ENCODE results near the gene BEGAIN.

The BEGAIN gene

GRCh38 chr14:100557658-100558057, 29.6 kb downstream of the BEGAIN start:
- Histone ChIP-seq H3K4me1 (ENCODE audit: control insufficient read depth, low read depth, low read length) (peaks cover 18% of the 10 kb centered on the region), H3K27me3 (ENCODE audit: control insufficient read depth, insufficient read depth, low read length) (peaks cover 23% of the 10 kb centered on the region), H3K4me3 (ENCODE audit: low read length) (no peak overlapping the region), H3K27ac (ENCODE audit: low read length) (no peak overlapping the region), H3K9me3 (ENCODE audit: control insufficient read depth, low read depth, low read length) (no peaks in the 10 kb centered on the region), H3K9ac (ENCODE audit: low read length) (no peak overlapping the region), H3K36me3 (ENCODE audit: control insufficient read depth, low read depth, low read length) (no peaks in the 10 kb centered on the region)

GRCh38 chr14:100556936-100557505, 30.2 kb downstream of the BEGAIN start:
- no peaks in the 10 kb centered on the region for H3K9me3 ChIP-seq (ENCODE audit: control insufficient read depth, low read depth, low read length)
- H3K9ac ChIP-seq (ENCODE audit: low read length), result no peak overlapping the region
- peaks cover 18% of the 10 kb centered on the region for H3K4me1 ChIP-seq (ENCODE audit: control insufficient read depth, low read depth, low read length)
- H3K27me3 ChIP-seq (ENCODE audit: control insufficient read depth, insufficient read depth, low read length), result peaks cover 23% of the 10 kb centered on the region
- H3K27ac ChIP-seq (ENCODE audit: low read length), result no peak overlapping the region
- no peak overlapping the region for H3K4me3 ChIP-seq (ENCODE audit: low read length)
- H3K36me3 ChIP-seq (ENCODE audit: control insufficient read depth, low read depth, low read length), result no peaks in the 10 kb centered on the region

DNA sequence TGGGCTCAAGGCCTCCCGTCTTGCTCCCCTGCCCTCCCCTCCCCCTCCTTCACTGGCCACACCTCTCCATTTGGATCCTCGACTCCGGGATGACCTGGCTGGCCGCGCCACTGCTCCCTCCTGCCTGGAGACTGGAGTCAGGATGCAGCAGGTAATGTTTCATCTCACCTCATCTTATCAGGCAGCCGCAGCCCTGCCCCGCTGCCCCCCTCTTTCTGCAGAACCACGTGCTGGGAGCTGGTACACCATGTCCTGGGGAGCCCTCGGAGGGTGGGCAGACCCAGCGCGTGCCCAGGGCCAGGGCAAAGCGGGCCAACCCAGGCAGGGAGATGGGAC, 31.1 kb downstream of the BEGAIN start:
- H3K27ac ChIP-seq (ENCODE audit: low read length), result no peak overlapping the region
- no peaks in the 10 kb centered on the region for H3K36me3 ChIP-seq (ENCODE audit: control insufficient read depth, low read depth, low read length)
- peaks cover 23% of the 10 kb centered on the region for H3K27me3 ChIP-seq (ENCODE audit: control insufficient read depth, insufficient read depth, low read length)
- no peak overlapping the region for H3K9ac ChIP-seq (ENCODE audit: low read length)
- peaks cover 18% of the 10 kb centered on the region for H3K4me1 ChIP-seq (ENCODE audit: control insufficient read depth, low read depth, low read length)
- H3K4me3 ChIP-seq (ENCODE audit: low read length), result no peak overlapping the region
- no peaks in the 10 kb centered on the region for H3K9me3 ChIP-seq (ENCODE audit: control insufficient read depth, low read depth, low read length)

DNA sequence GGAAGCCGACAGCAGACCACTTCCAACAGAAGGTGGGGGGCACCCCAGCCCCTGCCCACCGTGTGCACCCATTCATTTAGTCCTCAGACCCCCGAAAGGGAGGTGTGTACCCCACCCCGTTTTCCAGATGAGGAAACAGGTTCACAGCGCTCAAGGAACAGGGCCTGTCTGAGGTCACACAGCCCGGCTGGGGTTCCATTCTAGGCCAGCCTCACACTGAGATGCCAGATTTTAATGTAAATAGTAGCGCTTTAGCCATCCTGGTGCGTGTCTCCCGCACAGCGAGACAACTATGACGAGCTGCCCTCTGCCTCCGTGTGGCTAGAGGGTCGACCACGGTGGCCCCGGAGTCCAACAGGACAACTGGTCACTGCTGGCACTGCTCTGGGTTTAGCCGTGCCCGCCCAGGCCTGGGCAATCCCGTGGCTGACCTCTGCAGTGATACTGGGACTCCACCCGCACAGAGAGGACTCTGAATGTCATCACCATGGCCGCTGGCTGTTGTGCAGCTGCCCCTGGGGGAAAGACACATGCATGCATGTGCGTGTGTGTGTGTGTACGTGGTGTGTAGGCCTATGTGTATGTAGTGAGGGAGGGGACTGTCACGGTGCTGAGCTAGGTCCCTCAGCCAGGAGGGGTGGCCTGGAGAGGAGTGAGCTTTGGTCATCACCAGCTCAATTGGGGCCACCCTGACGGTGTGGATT, 31.6 kb downstream of the BEGAIN start:
- Histone ChIP-seq H3K27me3 (ENCODE audit: control insufficient read depth, insufficient read depth, low read length) (peaks cover 23% of the 10 kb centered on the region), H3K36me3 (ENCODE audit: control insufficient read depth, low read depth, low read length) (no peaks in the 10 kb centered on the region), H3K9ac (ENCODE audit: low read length) (no peak overlapping the region), H3K9me3 (ENCODE audit: control insufficient read depth, low read depth, low read length) (no peaks in the 10 kb centered on the region), H3K4me1 (ENCODE audit: control insufficient read depth, low read depth, low read length) (peaks cover 18% of the 10 kb centered on the region), H3K4me3 (ENCODE audit: low read length) (no peak overlapping the region), H3K27ac (ENCODE audit: low read length) (no peak overlapping the region)

DNA sequence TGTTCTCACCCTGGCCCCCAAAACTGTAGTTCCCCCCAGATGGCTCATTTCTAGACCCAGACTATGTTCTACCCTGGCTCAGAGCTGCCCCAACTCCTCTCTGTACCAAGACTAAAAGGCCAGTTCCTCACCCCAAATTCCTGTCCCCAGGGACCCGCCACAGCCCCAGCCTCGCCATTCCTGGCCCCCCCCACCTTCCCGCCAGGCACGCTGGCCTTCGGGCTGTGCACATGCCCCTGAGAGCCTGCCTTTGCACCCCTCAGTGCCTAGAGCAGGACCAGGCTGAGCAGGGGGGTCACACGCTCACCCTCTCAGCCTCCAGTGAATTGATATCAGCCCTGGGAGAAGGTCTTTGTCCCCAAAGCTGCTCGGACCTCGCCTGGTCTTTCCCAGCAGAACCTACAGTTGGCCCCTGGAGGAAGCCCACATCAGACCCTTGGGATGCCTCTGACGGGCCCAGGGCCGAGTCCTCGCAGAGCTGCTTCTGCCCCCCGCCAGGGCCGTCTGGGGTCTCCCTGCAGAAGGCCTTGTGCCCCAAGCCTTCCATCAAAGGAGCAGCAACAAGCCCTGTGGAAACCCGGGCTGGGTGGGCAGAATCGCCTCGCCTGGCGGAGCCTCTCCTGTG, 32.4 kb downstream of the BEGAIN start:
- no peak overlapping the region for H3K27ac ChIP-seq (ENCODE audit: low read length)
- H3K9me3 ChIP-seq (ENCODE audit: control insufficient read depth, low read depth, low read length), result no peaks in the 10 kb centered on the region
- H3K4me3 ChIP-seq (ENCODE audit: low read length), result no peak overlapping the region
- no peaks in the 10 kb centered on the region for H3K36me3 ChIP-seq (ENCODE audit: control insufficient read depth, low read depth, low read length)
- H3K4me1 ChIP-seq (ENCODE audit: control insufficient read depth, low read depth, low read length), result peaks cover 18% of the 10 kb centered on the region
- H3K9ac ChIP-seq (ENCODE audit: low read length), result no peak overlapping the region
- peaks cover 23% of the 10 kb centered on the region for H3K27me3 ChIP-seq (ENCODE audit: control insufficient read depth, insufficient read depth, low read length)

- H3K27ac ChIP-seq (ENCODE audit: low read length), result no peak overlapping the region
- no peak overlapping the region for H3K4me3 ChIP-seq (ENCODE audit: low read length)
- peaks cover 18% of the 10 kb centered on the region for H3K4me1 ChIP-seq (ENCODE audit: control insufficient read depth, low read depth, low read length)
- H3K27me3 ChIP-seq (ENCODE audit: control insufficient read depth, insufficient read depth, low read length), result peaks cover 23% of the 10 kb centered on the region
- H3K9ac ChIP-seq (ENCODE audit: low read length), result no peak overlapping the region
- H3K9me3 ChIP-seq (ENCODE audit: control insufficient read depth, low read depth, low read length), result no peaks in the 10 kb centered on the region
- no peaks in the 10 kb centered on the region for H3K36me3 ChIP-seq (ENCODE audit: control insufficient read depth, low read depth, low read length)
Measured at GRCh38 chr14:100554082-100554677, 33.0 kb downstream of the BEGAIN start.

- Histone ChIP-seq H3K9me3 (ENCODE audit: control insufficient read depth, low read depth, low read length) (no peaks in the 10 kb centered on the region), H3K27me3 (ENCODE audit: control insufficient read depth, insufficient read depth, low read length) (peaks cover 23% of the 10 kb centered on the region), H3K27ac (ENCODE audit: low read length) (no peak overlapping the region), H3K4me1 (ENCODE audit: control insufficient read depth, low read depth, low read length) (peaks cover 18% of the 10 kb centered on the region), H3K9ac (ENCODE audit: low read length) (no peak overlapping the region), H3K4me3 (ENCODE audit: low read length) (no peak overlapping the region), H3K36me3 (ENCODE audit: control insufficient read depth, low read depth, low read length) (no peaks in the 10 kb centered on the region)
Measured at GRCh38 chr14:100553471-100553870, 33.7 kb downstream of the BEGAIN start.

- H3K9ac ChIP-seq (ENCODE audit: low read length), result no peak overlapping the region
- no peak overlapping the region for H3K4me3 ChIP-seq (ENCODE audit: low read length)
- H3K27me3 ChIP-seq (ENCODE audit: control insufficient read depth, insufficient read depth, low read length), result peaks cover 26% of the 10 kb centered on the region
- H3K36me3 ChIP-seq (ENCODE audit: control insufficient read depth, low read depth, low read length), result no peaks in the 10 kb centered on the region
- H3K9me3 ChIP-seq (ENCODE audit: control insufficient read depth, low read depth, low read length), result no peaks in the 10 kb centered on the region
- H3K27ac ChIP-seq (ENCODE audit: low read length), result no peak overlapping the region
- H3K4me1 ChIP-seq (ENCODE audit: control insufficient read depth, low read depth, low read length), result peaks cover 18% of the 10 kb centered on the region
Measured at GRCh38 chr14:100552524-100553125, 34.6 kb downstream of the BEGAIN start.

GRCh38 chr14:100551056-100551455, 36.2 kb downstream of the BEGAIN start:
- no peak overlapping the region for H3K4me3 ChIP-seq (ENCODE audit: low read length)
- H3K9me3 ChIP-seq (ENCODE audit: control insufficient read depth, low read depth, low read length), result no peaks in the 10 kb centered on the region
- H3K27me3 ChIP-seq (ENCODE audit: control insufficient read depth, insufficient read depth, low read length), result peaks cover 31% of the 10 kb centered on the region
- no peaks in the 10 kb centered on the region for H3K36me3 ChIP-seq (ENCODE audit: control insufficient read depth, low read depth, low read length)
- H3K9ac ChIP-seq (ENCODE audit: low read length), result no peak overlapping the region
- H3K27ac ChIP-seq (ENCODE audit: low read length), result no peak overlapping the region
- peaks cover 13% of the 10 kb centered on the region for H3K4me1 ChIP-seq (ENCODE audit: control insufficient read depth, low read depth, low read length)

- Histone ChIP-seq H3K27me3 (ENCODE audit: control insufficient read depth, insufficient read depth, low read length) (peaks cover 23% of the 10 kb centered on the region), H3K9me3 (ENCODE audit: control insufficient read depth, low read depth, low read length) (no peaks in the 10 kb centered on the region), H3K9ac (ENCODE audit: low read length) (no peak overlapping the region), H3K36me3 (ENCODE audit: control insufficient read depth, low read depth, low read length) (no peaks in the 10 kb centered on the region), H3K4me1 (ENCODE audit: control insufficient read depth, low read depth, low read length) (peaks cover 11% of the 10 kb centered on the region), H3K4me3 (ENCODE audit: low read length) (no peak overlapping the region), H3K27ac (ENCODE audit: low read length) (no peak overlapping the region)
Measured at GRCh38 chr14:100549834-100550625, 37.2 kb downstream of the BEGAIN start.

GRCh38 chr14:100548939-100549338, 38.3 kb downstream of the BEGAIN start:
- Histone ChIP-seq H3K4me1 (ENCODE audit: control insufficient read depth, low read depth, low read length) (peaks cover 8% of the 10 kb centered on the region), H3K9me3 (ENCODE audit: control insufficient read depth, low read depth, low read length) (no peaks in the 10 kb centered on the region), H3K27ac (ENCODE audit: low read length) (no peak overlapping the region), H3K4me3 (ENCODE audit: low read length) (no peak overlapping the region), H3K9ac (ENCODE audit: low read length) (no peak overlapping the region), H3K36me3 (ENCODE audit: control insufficient read depth, low read depth, low read length) (no peaks in the 10 kb centered on the region), H3K27me3 (ENCODE audit: control insufficient read depth, insufficient read depth, low read length) (peaks cover 16% of the 10 kb centered on the region)
